A673 (cell line): Measurements from ENCODE around the gene CDKN2A. TPM values are rescaled to one million over a fixed set of nuclear protein-coding genes. Genes with fewer than 3 reads are reported as not detected.

Experiments used
- BruUV-seq: library from RNA; stranded (reverse); fragments of 400-500 nt; replicated peaks from 2 replicates; lab custom pipeline; 2021; lab: Mats Ljungman, UMichigan
- CTCF ChIA-PET: fragments of 300-600 bp; sonication (Branson Sonifier 250); formaldehyde crosslinking; loops from one replicate; lab custom pipeline; 2022; ENCODE audit warnings: antibody characterized with exemption; lab: Charles Lee
- POLR2A ChIA-PET: fragments of 300-600 bp; sonication (Branson Sonifier 250); formaldehyde crosslinking; loops from one replicate; lab custom pipeline; 2022; ENCODE audit warnings: antibody characterized with exemption; ENCODE audit not compliant: low non-redundant PET; lab: Charles Lee
- DNase-seq: peaks from one replicate; pipeline ENCODE4 v3.0.0-alpha.2; 2015; ENCODE audit warnings: low spot score
- H3K27ac ChIP-seq: fragments of 200-600 bp; sonication (generic); 2 replicates; pipeline ENCODE4 v1.5.1; 2016; ENCODE audit warnings: mixed run types, low read depth, mild to moderate bottlenecking, mixed read lengths, antibody characterized with exemption, low read length; ENCODE audit not compliant: poor library complexity, severe bottlenecking
- H3K27me3 ChIP-seq: fragments of 200-600 bp; sonication (generic); replicated peaks from 2 replicates; pipeline ENCODE4 v1.6.1; 2017; ENCODE audit warnings: mixed run types, low read depth, mild to moderate bottlenecking, mixed read lengths, antibody characterized with exemption, low read length; ENCODE audit not compliant: insufficient read depth, poor library complexity
- H3K36me3 ChIP-seq: fragments of 200-600 bp; sonication (generic); 2 replicates; pipeline ENCODE4 v1.6.1; 2016; ENCODE audit warnings: mixed run types, mild to moderate bottlenecking, mixed read lengths, antibody characterized with exemption, low read length; ENCODE audit not compliant: insufficient read depth, poor library complexity, severe bottlenecking
- H3K4me1 ChIP-seq: fragments of 200-600 bp; sonication (generic); 2 replicates; pipeline ENCODE4 v1.6.1; 2017; ENCODE audit warnings: mixed run types, mild to moderate bottlenecking, mixed read lengths, antibody characterized with exemption, low read length; ENCODE audit not compliant: insufficient read depth, poor library complexity, severe bottlenecking
- H3K4me3 ChIP-seq: fragments of 200-600 bp; sonication (generic); 2 replicates; pipeline ENCODE4 v1.5.1; 2016; ENCODE audit warnings: low read depth, mixed run types, mild to moderate bottlenecking, mixed read lengths, low read length; ENCODE audit not compliant: poor library complexity, severe bottlenecking
- H3K9me3 ChIP-seq: fragments of 200-600 bp; sonication (generic); 2 replicates; pipeline ENCODE4 v1.6.1; 2016; ENCODE audit warnings: mixed run types, low read depth, mild to moderate bottlenecking, mixed read lengths, antibody characterized with exemption, low read length; ENCODE audit not compliant: poor library complexity, severe bottlenecking
- CTCF ChIP-seq: fragments of 300-800, 200-600 bp; sonication (generic); conservative IDR thresholded peaks from 2 replicates; pipeline ENCODE4 v1.5.1; 2017; ENCODE audit warnings: low read depth, mild to moderate bottlenecking, antibody characterized with exemption, low read length, moderate library complexity, mixed read lengths
- EZH2 ChIP-seq: fragments of 200-600 bp; sonication (generic); IDR thresholded peaks from 2 replicates; pipeline ENCODE4 v1.6.1; 2017; ENCODE audit warnings: borderline replicate concordance, low read depth, mild to moderate bottlenecking, mixed read lengths, antibody characterized with exemption, low read length; ENCODE audit not compliant: poor library complexity, severe bottlenecking
- intact Hi-C: fragments of 100-400 bp; cut with micrococcal nuclease; formaldehyde crosslinking; loops from one replicate; pipeline ENCODE4 v1.10.0; 2022; ENCODE audit not compliant: unreplicated experiment
- total RNA-seq: library from RNA; stranded (reverse); gene quantifications from 2 replicates; pipeline ENCODE4 v1.2.3, GENCODE V29; 2021

CDKN2A gene
- total RNA-seq, 1 experiment from 2014 or later: not detected

GRCh38 chr9:21988056-21988990 lies 5.9 kb downstream of the CDKN2A start:
- Histone ChIP-seq H3K4me3 (no peak overlapping the region), H3K9me3 (no peaks in the 10 kb centered on the region), H3K4me1 (no peaks in the 10 kb centered on the region), H3K27ac (no peak overlapping the region), H3K27me3 (no peaks in the 10 kb centered on the region), H3K36me3 (no peaks in the 10 kb centered on the region)
- BruUV-seq: no TSS peak
- TF ChIP-seq CTCF (no peak), EZH2 (no peak)
- POLR2A ChIA-PET: no interaction called here
- CTCF ChIA-PET: no interaction called here
- intact Hi-C loops: no loop called here
- DNase-seq: no peak

GRCh38 chr9:21985964-21986667 lies 8.1 kb downstream of the CDKN2A start:
- POLR2A ChIA-PET: no interaction called here
- Histone ChIP-seq H3K4me3 (no peak overlapping the region), H3K27ac (no peak overlapping the region), H3K36me3 (no peaks in the 10 kb centered on the region), H3K27me3 (no peaks in the 10 kb centered on the region), H3K4me1 (no peaks in the 10 kb centered on the region), H3K9me3 (no peaks in the 10 kb centered on the region)
- DNase-seq: no peak
- intact Hi-C loops: no loop called here
- CTCF ChIA-PET: no interaction called here
- TF ChIP-seq EZH2: no peak
- no TSS peak for BruUV-seq

GRCh38 chr9:21984101-21984500 lies 10.1 kb downstream of the CDKN2A start:
- no peak overlapping the region for H3K4me3 ChIP-seq
- H3K9me3 ChIP-seq: no peaks in the 10 kb centered on the region
- ChIA-PET CTCF (no interaction called here), POLR2A (no interaction called here)
- TF ChIP-seq EZH2: no peak
- no peak for TF ChIP-seq CTCF
- no peaks in the 10 kb centered on the region for H3K4me1 ChIP-seq
- H3K27me3 ChIP-seq: no peaks in the 10 kb centered on the region
- DNase-seq: no peak
- H3K36me3 ChIP-seq: no peaks in the 10 kb centered on the region
- no peak overlapping the region for H3K27ac ChIP-seq
- BruUV-seq: no TSS peak
- intact Hi-C loops: no loop called here
